Subcutaneous adipose tissue (tissue), 4 donors: ENCODE results near the gene MAL. TPM values are rescaled to one million over a fixed set of nuclear protein-coding genes. Genes with fewer than 3 reads are reported as not detected.

ENCODE experiments used
- total RNA-seq, 4 donors: library from RNA; depleted of rRNA; stranded (reverse); fragments of >200 nt; gene quantifications; one replicate each; pipeline ENCODE4 v1.1.0, GENCODE V29; 2016
- TF ChIP-seq, protein P1 (sequence below): fragments of 450-650 bp; IDR thresholded peaks from one replicate; pipeline ENCODE4 v1.5.1; 2016; ENCODE audit warnings: low read depth, mild to moderate bottlenecking, control low read depth, antibody characterized with exemption, moderate library complexity

The MAL gene
- total RNA-seq, 4 donors from 2014 or later, result not detected

DNA sequence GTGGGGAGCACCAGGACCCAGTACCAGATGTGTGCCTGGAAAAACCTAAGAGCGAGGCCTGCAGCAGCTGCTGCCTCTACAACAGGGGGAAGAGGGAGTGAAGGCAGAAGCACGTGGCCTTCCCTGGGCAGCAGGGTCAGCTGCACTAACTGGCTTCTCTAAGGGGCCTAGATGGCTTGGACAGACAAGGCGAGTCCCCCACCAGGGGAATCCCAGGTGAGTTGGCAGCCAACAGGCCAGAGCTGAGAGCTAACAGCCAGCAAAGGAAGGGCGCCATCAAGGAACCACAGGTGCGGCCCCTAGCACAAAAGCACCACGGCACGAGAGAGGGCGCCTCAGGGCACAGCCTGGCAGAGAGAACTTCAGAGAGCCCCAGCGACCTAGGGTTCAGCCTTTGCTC, 19.8 kb upstream of the MAL start:
- TF ChIP-seq, protein P1, sequence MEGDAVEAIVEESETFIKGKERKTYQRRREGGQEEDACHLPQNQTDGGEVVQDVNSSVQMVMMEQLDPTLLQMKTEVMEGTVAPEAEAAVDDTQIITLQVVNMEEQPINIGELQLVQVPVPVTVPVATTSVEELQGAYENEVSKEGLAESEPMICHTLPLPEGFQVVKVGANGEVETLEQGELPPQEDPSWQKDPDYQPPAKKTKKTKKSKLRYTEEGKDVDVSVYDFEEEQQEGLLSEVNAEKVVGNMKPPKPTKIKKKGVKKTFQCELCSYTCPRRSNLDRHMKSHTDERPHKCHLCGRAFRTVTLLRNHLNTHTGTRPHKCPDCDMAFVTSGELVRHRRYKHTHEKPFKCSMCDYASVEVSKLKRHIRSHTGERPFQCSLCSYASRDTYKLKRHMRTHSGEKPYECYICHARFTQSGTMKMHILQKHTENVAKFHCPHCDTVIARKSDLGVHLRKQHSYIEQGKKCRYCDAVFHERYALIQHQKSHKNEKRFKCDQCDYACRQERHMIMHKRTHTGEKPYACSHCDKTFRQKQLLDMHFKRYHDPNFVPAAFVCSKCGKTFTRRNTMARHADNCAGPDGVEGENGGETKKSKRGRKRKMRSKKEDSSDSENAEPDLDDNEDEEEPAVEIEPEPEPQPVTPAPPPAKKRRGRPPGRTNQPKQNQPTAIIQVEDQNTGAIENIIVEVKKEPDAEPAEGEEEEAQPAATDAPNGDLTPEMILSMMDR, result no peak

DNA sequence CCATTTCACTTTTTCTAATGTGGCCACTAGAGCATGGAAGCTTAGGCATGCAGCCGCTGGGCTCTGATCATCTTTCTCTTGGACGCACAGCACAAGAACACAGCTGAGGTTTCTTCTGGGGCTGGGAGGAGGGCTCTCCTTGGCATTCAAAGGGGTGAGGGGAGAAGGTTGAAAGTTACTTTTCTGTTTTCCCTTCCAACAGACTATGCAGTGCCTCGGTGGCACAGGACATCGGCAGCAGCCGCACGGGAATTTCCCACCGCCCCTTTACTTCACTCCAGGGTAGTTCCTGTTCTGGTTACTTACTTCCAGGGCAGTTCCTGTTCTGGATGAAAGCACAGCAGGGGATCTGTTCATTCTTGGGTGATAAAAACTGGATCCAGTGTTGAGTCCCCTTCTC, 18.9 kb upstream of the MAL start:
- TF ChIP-seq, protein P1, result no peak

DNA sequence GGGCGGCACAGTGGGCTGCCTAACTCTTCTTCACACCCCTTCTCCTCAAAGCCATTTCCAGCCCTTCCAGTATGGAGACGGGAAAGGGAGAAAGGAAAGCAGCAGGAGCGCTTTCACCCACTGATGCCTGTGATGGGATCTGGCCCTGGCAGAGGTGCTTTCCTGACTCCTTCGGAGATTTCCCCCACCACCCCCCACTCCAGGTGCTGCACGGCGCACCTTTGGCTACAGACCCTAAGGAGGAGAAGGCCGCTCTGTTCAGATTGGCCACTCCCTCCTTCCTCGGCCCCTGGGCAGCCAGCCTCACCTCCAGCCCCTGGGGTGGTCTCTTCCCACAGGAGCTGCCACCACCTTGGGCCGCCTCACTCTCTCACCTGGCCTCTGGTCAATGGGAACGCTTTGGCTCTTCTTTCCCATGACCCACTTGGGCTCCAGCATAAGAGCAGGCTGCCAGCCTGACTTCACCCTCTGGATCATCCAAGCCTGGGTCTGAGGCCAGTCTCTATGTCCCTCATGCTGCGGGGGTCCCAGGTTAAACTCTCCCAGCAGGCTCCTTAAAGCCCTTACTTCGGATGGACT, 18.4 kb upstream of the MAL start:
- TF ChIP-seq, protein P1, result no peak

DNA sequence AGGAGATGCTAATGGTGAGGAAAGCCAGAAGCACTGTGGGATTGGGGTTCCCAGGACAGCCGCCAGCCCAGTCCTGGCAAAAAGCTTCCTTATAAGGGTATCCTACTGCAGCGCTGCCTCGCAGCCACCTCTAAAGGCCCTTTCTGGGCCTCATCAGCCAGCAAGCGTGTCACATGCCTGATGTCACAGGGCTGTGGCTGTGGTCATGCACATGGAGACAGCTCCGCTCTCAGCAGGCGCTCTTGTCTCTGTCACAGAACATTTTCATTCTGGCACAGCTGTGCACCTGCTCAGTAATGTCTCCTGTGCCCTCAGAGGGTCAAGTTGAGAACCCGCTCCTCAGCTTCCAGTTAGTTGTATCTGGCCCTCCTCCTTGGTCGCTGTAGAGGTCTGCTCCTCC, 17.7 kb upstream of the MAL start:
- TF ChIP-seq, protein P1, result no peak

DNA sequence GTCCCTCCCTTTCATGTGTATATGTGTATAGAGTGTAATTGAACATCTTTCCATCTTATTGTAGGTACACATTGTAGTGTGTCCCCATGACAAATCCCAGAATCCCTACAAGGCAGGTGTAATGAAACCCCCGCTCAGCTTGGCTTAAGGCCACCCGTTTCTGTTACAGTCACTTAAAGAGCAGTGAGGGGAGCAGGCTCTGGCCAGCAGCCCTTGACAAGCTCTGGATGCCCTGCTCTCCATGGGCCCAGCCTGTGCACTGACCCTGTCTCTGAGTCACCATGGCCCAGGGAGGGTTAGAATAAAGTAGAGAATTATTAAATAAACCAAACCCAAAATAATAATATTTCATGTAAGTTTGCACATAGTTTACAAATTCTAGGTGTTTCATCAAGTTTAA, 17.2 kb upstream of the MAL start:
- TF ChIP-seq, protein P1, result no peak

DNA sequence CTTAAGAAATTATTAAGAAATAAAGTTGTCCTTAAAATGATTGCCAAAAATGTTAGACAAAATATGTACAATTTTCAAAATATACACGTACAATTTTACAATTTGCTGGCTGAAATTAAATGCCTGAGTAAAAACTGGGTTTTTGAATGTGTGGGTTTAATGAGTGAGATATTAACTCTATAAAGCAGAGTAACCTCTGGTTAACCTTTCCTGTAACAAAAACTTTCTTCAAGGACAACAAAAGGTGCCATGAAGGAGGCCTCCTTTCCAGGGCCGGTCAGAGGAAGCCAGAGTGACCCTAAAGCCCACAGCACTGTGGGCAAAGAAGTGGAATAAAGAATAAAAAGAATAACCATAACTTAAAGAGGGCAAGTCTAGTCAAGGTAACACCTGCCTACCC, 16.5 kb upstream of the MAL start:
- TF ChIP-seq, protein P1, result no peak

DNA sequence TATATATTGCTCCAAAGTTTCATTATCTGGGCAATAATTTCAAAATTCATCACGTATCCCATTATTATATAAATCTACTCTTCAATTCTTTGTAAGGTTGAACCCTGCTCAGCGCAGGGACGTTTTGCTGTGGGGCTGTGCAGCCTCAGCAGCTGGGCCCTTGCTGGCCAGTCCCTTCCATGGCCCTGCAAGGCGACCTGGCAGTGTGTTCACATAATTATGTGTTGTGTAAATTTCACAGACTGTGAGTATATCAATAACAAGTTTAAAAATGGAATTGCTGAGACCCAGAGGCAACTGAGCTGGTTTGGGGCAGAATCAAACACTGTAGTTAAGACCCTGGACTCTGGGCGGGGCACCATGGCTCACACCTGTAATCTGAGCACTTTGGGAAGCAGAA, 16.1 kb upstream of the MAL start:
- TF ChIP-seq, protein P1, result no peak

DNA sequence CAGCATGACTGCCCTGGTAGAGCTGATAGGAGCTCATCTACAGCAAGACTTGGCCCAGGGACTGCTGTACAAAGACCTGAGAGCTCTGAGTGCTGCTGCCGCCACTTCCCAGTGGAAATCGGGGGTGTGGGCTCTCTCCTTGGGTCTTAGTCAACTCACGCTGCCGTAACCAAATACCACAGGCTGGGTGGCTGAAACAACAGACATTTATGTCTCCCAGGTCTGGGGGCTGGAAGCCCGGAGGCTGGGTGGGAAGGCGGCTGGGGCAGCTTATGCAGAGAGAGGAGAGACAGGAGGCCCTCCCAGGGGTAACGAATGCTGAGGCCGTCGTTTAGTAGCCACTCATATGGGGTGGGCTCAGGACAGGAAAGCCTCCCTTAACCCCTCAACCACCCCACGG, 15.4 kb upstream of the MAL start:
- TF ChIP-seq, protein P1, result no peak
